HepG2 (cell line): ENCODE results near the gene POP7. TPM values are rescaled to one million over a fixed set of nuclear protein-coding genes. Genes with fewer than 3 reads are reported as not detected.

Experiments
- AHR ChIP-seq: IDR thresholded peaks from 2 replicates; pipeline ENCODE4 v1.6.1; 2018; ENCODE audit warnings: missing genetic modification reagents, missing compliant biosample characterization
- CENPT ChIP-seq: sonication (generic); formaldehyde crosslinking; IDR thresholded peaks from 2 replicates; pipeline ENCODE4 v1.8.0; 2022; ENCODE audit warnings: low read depth, mild to moderate bottlenecking, moderate library complexity, missing genetic modification reagents
- ELF3 ChIP-seq: IDR thresholded peaks from 2 replicates; pipeline ENCODE4 v1.6.1; 2016; ENCODE audit warnings: missing genetic modification reagents, missing compliant biosample characterization
- EP300 ChIP-seq, 3 experiments: sonication (generic) in 1 of 3; formaldehyde crosslinking in 1 of 3; IDR thresholded peaks; 2 replicates each; pipeline versions ENCODE4 v1.5.1 to v1.6.1; 2011 to 2020; ENCODE audit warnings: low read depth in 2 of 3, low read length in 2 of 3, borderline replicate concordance in 1 of 3, improper control_type of control experiment in 1 of 3, mild to moderate bottlenecking in 1 of 3, missing genetic modification reagents in 1 of 3, moderate library complexity in 1 of 3
- FLYWCH1 ChIP-seq: sonication (generic); formaldehyde crosslinking; IDR thresholded peaks from 2 replicates; pipeline ENCODE4 v1.8.1; 2023; ENCODE audit warnings: mild to moderate bottlenecking, missing genetic modification reagents
- MAFK ChIP-seq, 2 experiments: IDR thresholded peaks in 1 of 2; conservative IDR thresholded peaks in 1 of 2; 2 replicates each; pipeline ENCODE4 v1.6.1; 2011; ENCODE audit warnings: improper control_type of control experiment in 2 of 2, low read length in 2 of 2
- MIER3 ChIP-seq: IDR thresholded peaks from 2 replicates; pipeline ENCODE4 v1.6.1; 2016; ENCODE audit warnings: missing compliant biosample characterization, borderline replicate concordance
- ZMYM2 ChIP-seq: sonication (generic); formaldehyde crosslinking; IDR thresholded peaks from 2 replicates; pipeline ENCODE4 v1.8.0; 2022; ENCODE audit warnings: mild to moderate bottlenecking, missing genetic modification reagents
- ZNF331 ChIP-seq: sonication (generic); formaldehyde crosslinking; IDR thresholded peaks from 2 replicates; pipeline ENCODE4 v1.4.0; 2020; ENCODE audit warnings: missing genetic modification reagents
- ZNF335 ChIP-seq: sonication (generic); formaldehyde crosslinking; IDR thresholded peaks from 2 replicates; pipeline ENCODE4 v1.4.0; 2020; ENCODE audit warnings: missing genetic modification reagents
- ZSCAN12 ChIP-seq: sonication (generic); formaldehyde crosslinking; IDR thresholded peaks from 2 replicates; pipeline ENCODE4 v1.9.0; 2021; ENCODE audit warnings: mild to moderate bottlenecking, missing genetic modification reagents
- polyA plus RNA-seq, 8 experiments: library from polyadenylated mRNA; depleted of rRNA in 3 of 8; stranded (reverse) in 7 of 8; unstranded in 1 of 8; fragments of >200 nt; fragmentation: Illumina TruSeq in 4 of 8; extraction: Trizol in 4 of 8; gene quantifications; 2 replicates each; pipeline versions ENCODE4 v1.2.1 to v1.2.3, GENCODE V29; 2011 to 2016; ENCODE audit warnings: low read depth in 4 of 8, missing spikeins in 1 of 8, mixed read lengths in 1 of 8; ENCODE audit not compliant: insufficient read depth in 1 of 8
- total RNA-seq, 5 experiments: library from RNA; depleted of rRNA; stranded (reverse); fragments of >200 nt; fragmentation: Illumina TruSeq; extraction: Trizol; gene quantifications; 2 replicates each; pipeline ENCODE4 v1.2.3, GENCODE V29; 2016; ENCODE audit warnings: low read depth in 1 of 5
- TF ChIP-seq, protein P1 (sequence below): sonication (generic); formaldehyde crosslinking; IDR thresholded peaks from 2 replicates; pipeline ENCODE4 v1.4.0; 2020; ENCODE audit warnings: missing genetic modification reagents, mild to moderate bottlenecking, borderline replicate concordance
- TF ChIP-seq, protein P2 (sequence below): sonication (generic); formaldehyde crosslinking; IDR thresholded peaks from 2 replicates; pipeline ENCODE4 v1.4.0; 2020; ENCODE audit warnings: missing genetic modification reagents
- TF ChIP-seq, protein P3 (sequence below): sonication (generic); formaldehyde crosslinking; IDR thresholded peaks from 2 replicates; pipeline ENCODE4 v1.4.0; 2020; ENCODE audit warnings: missing genetic modification reagents
- TF ChIP-seq, protein P4 (sequence below): sonication (generic); formaldehyde crosslinking; conservative IDR thresholded peaks from 2 replicates; pipeline ENCODE4 v1.4.0; 2020; ENCODE audit warnings: missing genetic modification reagents
- TF ChIP-seq, protein P5 (sequence below): sonication (generic); formaldehyde crosslinking; IDR thresholded peaks from 2 replicates; pipeline ENCODE4 v1.8.1; 2022; ENCODE audit warnings: low read depth, mild to moderate bottlenecking, missing genetic modification reagents

POP7 gene
- total and polyA plus RNA-seq, 2 of the 13 experiments (the other 11 are each of a cell fraction or from before 2014, with no cell fraction given) = 63.9 to 91.1 TPM

DNA sequence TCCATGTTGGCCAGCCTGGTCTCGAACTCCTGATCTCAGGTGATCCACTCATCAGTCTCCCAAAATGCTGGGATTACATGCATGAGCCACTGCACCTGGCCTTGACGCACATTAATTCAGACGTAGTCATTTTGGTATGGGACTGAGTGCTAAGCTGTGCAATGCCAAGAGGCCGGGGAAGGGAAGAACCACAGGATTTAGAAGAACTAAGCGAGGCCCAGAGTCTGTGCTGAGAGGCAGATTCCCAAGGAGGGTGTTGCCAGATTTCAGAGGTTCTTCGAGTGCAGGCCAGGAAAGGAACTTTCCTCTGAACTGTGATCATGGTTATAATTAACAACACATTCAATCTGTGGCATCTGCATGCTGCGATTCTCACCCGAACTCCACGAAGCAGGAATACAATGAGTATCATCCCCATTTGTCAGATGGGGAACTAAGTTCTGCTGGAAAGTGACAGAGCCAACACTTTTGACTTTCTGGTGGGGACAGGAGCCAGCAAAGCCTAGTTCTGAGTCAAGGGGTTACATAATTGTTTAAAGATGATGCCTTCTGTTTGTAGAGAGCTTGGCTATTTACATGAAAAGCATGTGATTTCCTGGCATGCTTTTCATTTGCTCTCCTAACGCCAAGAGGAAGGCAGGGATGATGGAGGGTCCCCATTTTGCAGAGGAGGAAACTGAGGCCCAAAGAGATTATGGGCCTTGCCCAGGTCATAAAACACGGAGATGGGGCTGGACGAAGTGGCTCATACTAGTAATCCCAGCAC is 21.3 kb downstream of the POP7 start (continued):
- no peak for TF ChIP-seq ZSCAN12
- no peak for TF ChIP-seq ELF3
- TF ChIP-seq, protein P1, sequence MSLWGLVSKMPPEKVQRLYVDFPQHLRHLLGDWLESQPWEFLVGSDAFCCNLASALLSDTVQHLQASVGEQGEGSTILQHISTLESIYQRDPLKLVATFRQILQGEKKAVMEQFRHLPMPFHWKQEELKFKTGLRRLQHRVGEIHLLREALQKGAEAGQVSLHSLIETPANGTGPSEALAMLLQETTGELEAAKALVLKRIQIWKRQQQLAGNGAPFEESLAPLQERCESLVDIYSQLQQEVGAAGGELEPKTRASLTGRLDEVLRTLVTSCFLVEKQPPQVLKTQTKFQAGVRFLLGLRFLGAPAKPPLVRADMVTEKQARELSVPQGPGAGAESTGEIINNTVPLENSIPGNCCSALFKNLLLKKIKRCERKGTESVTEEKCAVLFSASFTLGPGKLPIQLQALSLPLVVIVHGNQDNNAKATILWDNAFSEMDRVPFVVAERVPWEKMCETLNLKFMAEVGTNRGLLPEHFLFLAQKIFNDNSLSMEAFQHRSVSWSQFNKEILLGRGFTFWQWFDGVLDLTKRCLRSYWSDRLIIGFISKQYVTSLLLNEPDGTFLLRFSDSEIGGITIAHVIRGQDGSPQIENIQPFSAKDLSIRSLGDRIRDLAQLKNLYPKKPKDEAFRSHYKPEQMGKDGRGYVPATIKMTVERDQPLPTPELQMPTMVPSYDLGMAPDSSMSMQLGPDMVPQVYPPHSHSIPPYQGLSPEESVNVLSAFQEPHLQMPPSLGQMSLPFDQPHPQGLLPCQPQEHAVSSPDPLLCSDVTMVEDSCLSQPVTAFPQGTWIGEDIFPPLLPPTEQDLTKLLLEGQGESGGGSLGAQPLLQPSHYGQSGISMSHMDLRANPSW = no peak
- TF ChIP-seq MIER3 (CRISPR knock-in tag) = no peak
- TF ChIP-seq CENPT (CRISPR knock-in tag) = no peak
- TF ChIP-seq, protein P2, sequence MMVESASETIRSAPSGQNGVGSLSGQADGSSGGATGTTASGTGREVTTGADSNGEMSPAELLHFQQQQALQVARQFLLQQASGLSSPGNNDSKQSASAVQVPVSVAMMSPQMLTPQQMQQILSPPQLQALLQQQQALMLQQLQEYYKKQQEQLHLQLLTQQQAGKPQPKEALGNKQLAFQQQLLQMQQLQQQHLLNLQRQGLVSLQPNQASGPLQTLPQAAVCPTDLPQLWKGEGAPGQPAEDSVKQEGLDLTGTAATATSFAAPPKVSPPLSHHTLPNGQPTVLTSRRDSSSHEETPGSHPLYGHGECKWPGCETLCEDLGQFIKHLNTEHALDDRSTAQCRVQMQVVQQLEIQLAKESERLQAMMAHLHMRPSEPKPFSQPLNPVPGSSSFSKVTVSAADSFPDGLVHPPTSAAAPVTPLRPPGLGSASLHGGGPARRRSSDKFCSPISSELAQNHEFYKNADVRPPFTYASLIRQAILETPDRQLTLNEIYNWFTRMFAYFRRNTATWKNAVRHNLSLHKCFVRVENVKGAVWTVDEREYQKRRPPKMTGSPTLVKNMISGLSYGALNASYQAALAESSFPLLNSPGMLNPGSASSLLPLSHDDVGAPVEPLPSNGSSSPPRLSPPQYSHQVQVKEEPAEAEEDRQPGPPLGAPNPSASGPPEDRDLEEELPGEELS = peak; percentile 56; the same call in 1 of the 2 replicates
- TF ChIP-seq ZNF335 (CRISPR knock-in tag) = no peak
- no peak for TF ChIP-seq AHR (CRISPR knock-in tag)
- no peak for TF ChIP-seq FLYWCH1 (CRISPR knock-in tag)
- TF ChIP-seq, protein P3, sequence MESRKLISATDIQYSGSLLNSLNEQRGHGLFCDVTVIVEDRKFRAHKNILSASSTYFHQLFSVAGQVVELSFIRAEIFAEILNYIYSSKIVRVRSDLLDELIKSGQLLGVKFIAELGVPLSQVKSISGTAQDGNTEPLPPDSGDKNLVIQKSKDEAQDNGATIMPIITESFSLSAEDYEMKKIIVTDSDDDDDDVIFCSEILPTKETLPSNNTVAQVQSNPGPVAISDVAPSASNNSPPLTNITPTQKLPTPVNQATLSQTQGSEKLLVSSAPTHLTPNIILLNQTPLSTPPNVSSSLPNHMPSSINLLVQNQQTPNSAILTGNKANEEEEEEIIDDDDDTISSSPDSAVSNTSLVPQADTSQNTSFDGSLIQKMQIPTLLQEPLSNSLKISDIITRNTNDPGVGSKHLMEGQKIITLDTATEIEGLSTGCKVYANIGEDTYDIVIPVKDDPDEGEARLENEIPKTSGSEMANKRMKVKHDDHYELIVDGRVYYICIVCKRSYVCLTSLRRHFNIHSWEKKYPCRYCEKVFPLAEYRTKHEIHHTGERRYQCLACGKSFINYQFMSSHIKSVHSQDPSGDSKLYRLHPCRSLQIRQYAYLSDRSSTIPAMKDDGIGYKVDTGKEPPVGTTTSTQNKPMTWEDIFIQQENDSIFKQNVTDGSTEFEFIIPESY (CRISPR knock-in tag) = no peak
- TF ChIP-seq ZNF331 (CRISPR knock-in tag) = 0 out of 2 replicates have a peak, but pooled peaks have one; percentile 17
- TF ChIP-seq, protein P4, sequence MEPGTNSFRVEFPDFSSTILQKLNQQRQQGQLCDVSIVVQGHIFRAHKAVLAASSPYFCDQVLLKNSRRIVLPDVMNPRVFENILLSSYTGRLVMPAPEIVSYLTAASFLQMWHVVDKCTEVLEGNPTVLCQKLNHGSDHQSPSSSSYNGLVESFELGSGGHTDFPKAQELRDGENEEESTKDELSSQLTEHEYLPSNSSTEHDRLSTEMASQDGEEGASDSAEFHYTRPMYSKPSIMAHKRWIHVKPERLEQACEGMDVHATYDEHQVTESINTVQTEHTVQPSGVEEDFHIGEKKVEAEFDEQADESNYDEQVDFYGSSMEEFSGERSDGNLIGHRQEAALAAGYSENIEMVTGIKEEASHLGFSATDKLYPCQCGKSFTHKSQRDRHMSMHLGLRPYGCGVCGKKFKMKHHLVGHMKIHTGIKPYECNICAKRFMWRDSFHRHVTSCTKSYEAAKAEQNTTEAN = no peak
- no peak for TF ChIP-seq ZMYM2 (CRISPR knock-in tag)
- TF ChIP-seq, protein P5, sequence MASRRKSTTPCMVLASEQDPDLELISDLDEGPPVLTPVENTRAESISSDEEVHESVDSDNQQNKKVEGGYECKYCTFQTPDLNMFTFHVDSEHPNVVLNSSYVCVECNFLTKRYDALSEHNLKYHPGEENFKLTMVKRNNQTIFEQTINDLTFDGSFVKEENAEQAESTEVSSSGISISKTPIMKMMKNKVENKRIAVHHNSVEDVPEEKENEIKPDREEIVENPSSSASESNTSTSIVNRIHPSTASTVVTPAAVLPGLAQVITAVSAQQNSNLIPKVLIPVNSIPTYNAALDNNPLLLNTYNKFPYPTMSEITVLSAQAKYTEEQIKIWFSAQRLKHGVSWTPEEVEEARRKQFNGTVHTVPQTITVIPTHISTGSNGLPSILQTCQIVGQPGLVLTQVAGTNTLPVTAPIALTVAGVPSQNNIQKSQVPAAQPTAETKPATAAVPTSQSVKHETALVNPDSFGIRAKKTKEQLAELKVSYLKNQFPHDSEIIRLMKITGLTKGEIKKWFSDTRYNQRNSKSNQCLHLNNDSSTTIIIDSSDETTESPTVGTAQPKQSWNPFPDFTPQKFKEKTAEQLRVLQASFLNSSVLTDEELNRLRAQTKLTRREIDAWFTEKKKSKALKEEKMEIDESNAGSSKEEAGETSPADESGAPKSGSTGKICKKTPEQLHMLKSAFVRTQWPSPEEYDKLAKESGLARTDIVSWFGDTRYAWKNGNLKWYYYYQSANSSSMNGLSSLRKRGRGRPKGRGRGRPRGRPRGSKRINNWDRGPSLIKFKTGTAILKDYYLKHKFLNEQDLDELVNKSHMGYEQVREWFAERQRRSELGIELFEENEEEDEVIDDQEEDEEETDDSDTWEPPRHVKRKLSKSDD (CRISPR knock-in tag) = no peak
- TF ChIP-seq EP300 (IDR thresholded peaks at IDR 0.05; ENCODE audit: low read depth in 2 of 2, low read length in 2 of 2) = peak in 1 of 2 experiments; percentile 27; a peak in 1 of 4 replicates
- no peak for TF ChIP-seq EP300 (CRISPR knock-in tag; IDR thresholded peaks at IDR 0.05; ENCODE audit: borderline replicate concordance)
- TF ChIP-seq MAFK (conservative IDR thresholded peaks at IDR 0.05 in 1 of 2, IDR thresholded peaks at IDR 0.05 in 1 of 2; ENCODE audit: low read length in 2 of 2) = no peak
